Adipose tissue (tissue), 3 donors: Measurements from ENCODE around the gene TPRG1. TPM values are rescaled to one million over a fixed set of nuclear protein-coding genes. Genes with fewer than 3 reads are reported as not detected.

Experiments
- H3K27ac ChIP-seq: one replicate; pipeline ENCODE4 v1.5.1; 2013; ENCODE audit warnings: low read depth, low read length
- WGBS, 3 donors: extraction: QIAGEN DNeasy Blood & Tissue Kit; methylation state at CpG; one replicate each; pipeline ENCODE4 v1.1.7; 2013; 5-methylcytosine and 5-hydroxymethylcytosine counted together
- polyA plus RNA-seq, 3 donors: library from polyadenylated mRNA; stranded (reverse); fragments of 200-250 nt; gene quantifications; one replicate each; pipeline ENCODE4 v1.2.3, GENCODE V29; 2013
- donor health status: healthy with polysubstance abuse.
- donor health status: Bipolar disorder and iron deficiency.
- donor health status: healthy.

The TPRG1 gene
- polyA plus RNA-seq, 3 donors = 0.91 to 17.4 (median 6.6) TPM

- WGBS, 3 donors = 75 to 80% (median 79%) methylated on average over 5 of the region's 5 CpGs
- no peak overlapping the region for H3K27ac ChIP-seq
Measured at GRCh38 chr3:189360291-189360690, 188.5 kb downstream of the TPRG1 start.

- 59 to 82% (median 79%) methylated on average over 2 of the region's 2 CpGs for WGBS, 3 donors
- no peak overlapping the region for H3K27ac ChIP-seq
Measured at GRCh38 chr3:189361103-189361835, 189.5 kb downstream of the TPRG1 start.

- WGBS, 3 donors = 53 to 70% (median 54%) methylated on average over 3 of the region's 3 CpGs
- no peak overlapping the region for H3K27ac ChIP-seq
Measured at GRCh38 chr3:189363590-189364255, 192.0 kb downstream of the TPRG1 start.

GRCh38 chr3:189365609-189366564, 194.1 kb downstream of the TPRG1 start:
- WGBS, 3 donors = 54 to 71% (median 66%) methylated on average over 3 of the region's 3 CpGs
- H3K27ac ChIP-seq = no peak overlapping the region

GRCh38 chr3:189368384-189368783, 196.6 kb downstream of the TPRG1 start:
- WGBS, 3 donors = 63 to 79% (median 76%) methylated on average over 4 of the region's 4 CpGs
- H3K27ac ChIP-seq = no peak overlapping the region

GRCh38 chr3:189369636-189370035, 197.9 kb downstream of the TPRG1 start:
- no peak overlapping the region for H3K27ac ChIP-seq
- 71 to 83% (median 82%) methylated on average over 5 of the region's 5 CpGs for WGBS, 3 donors

- H3K27ac ChIP-seq = no peak overlapping the region
- whole genome bisulfite sequencing, 3 donors = 6 to 11% (median 9%) methylated on average over 3 of the region's 3 CpGs
Measured at GRCh38 chr3:189372243-189372642, 200.5 kb downstream of the TPRG1 start.
